OCI-LY7 (cell line): Measurements from ENCODE around the gene MAN1A2.

Experiments
- CTCF ChIP-seq: fragments of 200-600 bp; sonication (generic); conservative IDR thresholded peaks from 2 replicates; pipeline ENCODE4 v1.5.1; 2014; ENCODE audit warnings: mild to moderate bottlenecking, antibody characterized with exemption, low read length, moderate library complexity, mixed read lengths
- EZH2phosphoT487 ChIP-seq: fragments of 200-600 bp; sonication (generic); IDR thresholded peaks from 2 replicates; pipeline ENCODE4 v1.6.1; 2018; ENCODE audit warnings: low read depth, borderline replicate concordance, mild to moderate bottlenecking, mixed run types, antibody characterized with exemption, low read length, moderate library complexity, mixed read lengths

GRCh38 chr1:117370509-117370908, 3.3 kb downstream of the MAN1A2 start:
- TF ChIP-seq CTCF (no peak), EZH2phosphoT487 (no peak)
